ES-I3 (cell line): ENCODE measurements around the gene HECTD2.
"Not testable (repeated sequence)": the region's sequence is repeated elsewhere in the genome, so short reads cannot be mapped to it uniquely, and the experiment has no call there.

Source experiments
- H3K36me3 ChIP-seq: 2 replicates; pipeline ENCODE4 v1.6.1; 2013; ENCODE audit warnings: mild to moderate bottlenecking, low read length, control low read depth, moderate library complexity; ENCODE audit not compliant: insufficient read depth
- H3K4me1 ChIP-seq: 2 replicates; pipeline ENCODE4 v1.6.1; 2013; ENCODE audit warnings: mild to moderate bottlenecking, control low read depth, low read length; ENCODE audit not compliant: insufficient read depth
- H3K9ac ChIP-seq: 2 replicates; pipeline ENCODE4 v1.6.1; 2013; ENCODE audit warnings: low read depth, mild to moderate bottlenecking, low read length, moderate library complexity
- H3K9me3 ChIP-seq: 2 replicates; pipeline ENCODE4 v1.6.1; 2013; ENCODE audit warnings: mild to moderate bottlenecking, low read length, moderate library complexity; ENCODE audit not compliant: control insufficient read depth, insufficient read depth

HECTD2 gene

DNA sequence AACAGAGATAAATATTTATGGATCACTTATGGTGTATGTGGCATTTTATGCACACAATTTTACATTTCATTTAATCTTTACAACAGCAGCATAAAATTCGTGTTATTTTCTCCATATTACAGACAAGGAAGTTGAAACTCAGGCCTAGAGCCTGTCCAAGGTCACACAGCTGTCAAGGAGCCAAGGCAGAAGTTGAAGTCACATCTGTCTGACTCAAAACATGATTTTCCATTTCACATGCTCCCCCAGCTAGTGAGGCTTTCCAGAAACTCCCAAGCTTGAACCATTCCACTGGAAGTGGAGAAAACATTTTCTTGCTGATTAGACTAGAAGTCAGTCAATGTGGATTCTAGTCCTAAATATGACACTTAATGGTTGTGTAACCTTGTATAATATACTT is 110.5 kb downstream of the HECTD2 start:
- H3K4me1 ChIP-seq, result no peaks in the 10 kb centered on the region
- H3K9me3 ChIP-seq, result peaks cover 2% of the 10 kb centered on the region; the same call in 1 of the 2 replicates

DNA sequence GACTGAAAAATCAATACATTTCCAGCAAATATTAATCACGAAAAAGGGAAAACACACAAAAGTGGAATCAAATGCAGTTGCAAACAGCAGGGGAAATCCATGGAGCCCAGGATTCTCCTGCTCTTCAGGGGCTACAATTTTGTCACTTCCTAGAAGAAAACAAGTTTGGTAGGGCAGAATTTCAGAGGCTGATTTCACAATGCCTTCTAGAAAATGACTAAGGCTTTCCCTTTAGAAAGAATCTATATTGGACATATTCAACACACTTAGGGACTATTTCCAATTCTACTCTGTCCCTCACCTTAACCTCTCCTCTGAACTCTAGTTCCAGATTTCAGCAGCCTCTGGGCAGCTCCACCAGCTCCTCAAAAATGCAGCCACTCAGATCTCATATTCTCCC is 111.3 kb downstream of the HECTD2 start:
- Histone ChIP-seq H3K4me1 (no peaks in the 10 kb centered on the region), H3K9ac (no peak overlapping the region)

More for the DNA sequence above, 110.5 kb downstream of the HECTD2 start:
- Histone ChIP-seq H3K36me3 (no peaks in the 10 kb centered on the region), H3K9ac (no peak overlapping the region)

DNA sequence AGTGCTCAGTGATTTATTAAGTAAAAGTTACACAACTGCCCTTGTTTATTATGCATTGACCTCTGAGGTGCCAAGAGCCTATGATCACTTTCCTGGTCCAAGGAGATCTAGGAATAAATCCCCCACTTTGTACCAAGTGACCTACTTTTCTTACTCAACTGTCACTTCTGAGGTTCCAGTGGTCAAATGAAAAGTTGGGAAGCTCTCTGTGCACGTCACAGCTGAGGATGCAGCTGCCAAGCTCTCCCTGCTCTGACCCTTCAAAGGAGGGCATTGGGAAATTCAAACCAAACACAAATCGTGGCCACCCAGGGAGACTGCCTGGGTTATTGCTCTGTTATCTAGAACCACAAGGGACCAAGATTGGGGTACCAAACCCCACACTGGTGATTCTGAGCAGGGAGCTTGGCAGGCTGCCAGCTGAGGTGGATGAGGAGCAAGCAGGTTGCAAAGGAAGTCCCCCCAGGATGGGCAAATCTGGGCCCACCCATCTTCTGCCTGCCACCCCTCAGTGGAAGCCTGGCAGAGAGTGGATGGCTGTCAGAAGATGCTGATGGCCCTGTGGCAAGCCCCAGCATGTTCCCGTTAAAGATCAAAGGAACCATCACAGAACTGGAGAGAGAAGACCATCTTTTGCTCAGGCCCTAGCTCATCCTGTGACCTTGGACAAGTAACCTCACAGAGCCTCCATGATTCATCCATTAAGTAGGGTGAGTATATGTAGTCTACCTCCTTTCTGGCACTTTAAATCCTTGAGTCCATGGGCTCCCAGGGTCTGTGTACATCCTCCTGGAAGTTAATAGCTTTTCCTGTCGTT is 116.0 kb downstream of the HECTD2 start:
- Histone ChIP-seq H3K36me3 (no peaks in the 10 kb centered on the region), H3K4me1 (no peaks in the 10 kb centered on the region)

More for the DNA sequence above, 111.3 kb downstream of the HECTD2 start:
- H3K9me3 ChIP-seq, result peaks cover 2% of the 10 kb centered on the region; the same call in 1 of the 2 replicates
- H3K36me3 ChIP-seq, result no peaks in the 10 kb centered on the region

DNA sequence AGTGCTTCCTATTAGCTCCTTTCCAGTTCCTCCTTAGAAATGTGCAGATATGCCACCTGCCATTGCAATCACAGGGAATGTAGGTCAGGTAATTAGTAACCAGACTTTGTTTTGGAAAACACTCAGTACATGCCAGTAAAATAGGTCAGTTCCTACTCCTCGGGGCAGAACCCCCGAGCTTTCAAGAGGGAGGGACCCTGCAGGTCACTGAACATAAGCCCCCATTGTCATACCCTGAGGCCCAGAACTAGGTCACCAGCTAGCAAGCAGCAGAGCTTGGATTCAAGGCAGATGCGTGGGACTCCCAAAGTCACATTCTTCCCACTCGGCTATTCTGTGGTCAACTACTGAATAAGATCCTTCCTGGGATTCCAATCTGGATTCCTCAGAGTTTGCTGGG is 117.9 kb downstream of the HECTD2 start:
- Histone ChIP-seq H3K4me1 (no peaks in the 10 kb centered on the region), H3K36me3 (no peaks in the 10 kb centered on the region), H3K9me3 (no peaks in the 10 kb centered on the region), H3K9ac (no peak overlapping the region)

More for the DNA sequence above, 116.0 kb downstream of the HECTD2 start:
- H3K9ac ChIP-seq, result no peak overlapping the region
- H3K9me3 ChIP-seq, result no peaks in the 10 kb centered on the region

DNA sequence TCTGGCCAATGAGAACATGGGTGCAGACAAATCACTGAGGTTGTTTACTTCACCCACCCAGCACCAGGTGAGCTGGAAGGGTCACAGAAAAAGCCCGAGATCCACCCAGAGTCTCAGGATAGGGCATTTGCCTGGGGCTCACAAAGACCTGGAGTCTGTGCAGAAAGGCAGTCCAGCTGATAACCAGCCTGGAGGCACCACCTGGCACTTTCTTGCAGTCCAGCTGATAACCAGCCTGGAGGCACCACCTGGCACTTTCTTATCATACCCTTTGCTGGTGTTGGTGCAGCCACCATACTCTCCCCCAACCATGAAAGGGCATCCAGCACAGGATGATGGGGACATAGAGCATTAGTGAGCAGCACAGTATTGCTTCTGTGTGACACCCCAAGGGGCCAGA is 118.6 kb downstream of the HECTD2 start:
- H3K4me1 ChIP-seq, result no peaks in the 10 kb centered on the region
- no peak overlapping the region for H3K9ac ChIP-seq
- H3K36me3 ChIP-seq, result no peaks in the 10 kb centered on the region
- no peaks in the 10 kb centered on the region for H3K9me3 ChIP-seq

DNA sequence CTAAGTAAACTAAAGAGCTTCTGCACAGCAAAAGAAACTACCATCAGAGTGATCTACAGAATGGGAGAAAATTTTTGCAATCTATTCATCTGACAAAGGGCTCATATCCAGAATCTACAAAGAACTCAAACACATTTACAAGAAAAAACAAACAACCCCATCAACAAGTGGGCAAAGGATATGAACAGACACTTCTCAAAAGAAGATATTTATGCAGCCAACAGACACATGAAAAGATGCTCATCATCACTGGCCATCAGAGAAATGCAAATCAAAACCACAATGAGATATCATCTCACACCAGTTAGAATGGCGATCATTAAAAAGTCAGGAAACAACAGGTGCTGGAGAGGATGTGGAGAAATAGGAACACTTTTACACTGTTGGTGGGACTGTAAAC is 124.6 kb downstream of the HECTD2 start:
- not testable (repeated sequence) for H3K9ac ChIP-seq

DNA sequence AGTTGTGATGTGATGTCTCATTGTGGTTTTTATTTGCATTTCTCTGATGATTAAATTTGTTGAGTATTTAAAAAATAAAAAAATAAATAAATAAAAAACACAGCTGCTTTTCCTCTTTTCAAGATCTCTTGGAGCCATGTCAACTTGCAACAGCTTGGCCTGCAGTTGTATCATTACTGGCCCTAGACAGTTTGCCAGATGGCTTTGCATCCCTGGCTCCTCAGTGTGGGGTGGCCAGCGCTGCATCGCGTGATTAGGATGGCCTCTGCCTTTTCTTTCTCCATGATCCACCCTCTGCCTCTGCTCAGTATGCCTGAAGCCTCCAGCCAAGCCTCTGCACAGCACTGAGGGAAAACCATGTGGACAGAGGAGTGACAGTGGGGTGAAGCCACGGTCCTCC is 126.0 kb downstream of the HECTD2 start:
- no peaks in the 10 kb centered on the region for H3K4me1 ChIP-seq
- no peak overlapping the region for H3K9ac ChIP-seq
- no peaks in the 10 kb centered on the region for H3K36me3 ChIP-seq
- H3K9me3 ChIP-seq, result no peaks in the 10 kb centered on the region

More for the DNA sequence above, 124.6 kb downstream of the HECTD2 start:
- H3K9me3 ChIP-seq, H3K4me1 ChIP-seq, H3K36me3 ChIP-seq: not testable (repeated sequence)

DNA sequence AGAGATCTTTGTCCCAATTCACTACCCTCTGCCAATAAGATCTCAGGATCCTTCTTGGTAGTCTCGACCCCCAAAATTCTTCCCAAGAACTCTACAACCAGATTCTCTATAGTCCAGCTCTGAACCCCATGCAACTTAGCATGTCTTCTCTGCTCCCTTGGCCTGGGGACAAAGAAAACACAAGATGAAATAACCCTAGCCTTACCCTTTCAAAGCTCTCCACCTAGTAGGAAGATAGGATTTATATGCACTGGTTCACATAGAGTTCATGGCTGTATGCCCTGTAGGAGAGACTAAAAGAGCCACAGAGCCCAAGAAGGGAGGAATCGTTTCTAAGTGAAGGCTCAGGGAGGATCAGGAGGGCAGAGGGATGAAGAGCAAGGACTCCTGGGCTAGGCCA is 126.6 kb downstream of the HECTD2 start:
- H3K4me1 ChIP-seq, result no peaks in the 10 kb centered on the region
- no peaks in the 10 kb centered on the region for H3K9me3 ChIP-seq
- no peaks in the 10 kb centered on the region for H3K36me3 ChIP-seq
- no peak overlapping the region for H3K9ac ChIP-seq

DNA sequence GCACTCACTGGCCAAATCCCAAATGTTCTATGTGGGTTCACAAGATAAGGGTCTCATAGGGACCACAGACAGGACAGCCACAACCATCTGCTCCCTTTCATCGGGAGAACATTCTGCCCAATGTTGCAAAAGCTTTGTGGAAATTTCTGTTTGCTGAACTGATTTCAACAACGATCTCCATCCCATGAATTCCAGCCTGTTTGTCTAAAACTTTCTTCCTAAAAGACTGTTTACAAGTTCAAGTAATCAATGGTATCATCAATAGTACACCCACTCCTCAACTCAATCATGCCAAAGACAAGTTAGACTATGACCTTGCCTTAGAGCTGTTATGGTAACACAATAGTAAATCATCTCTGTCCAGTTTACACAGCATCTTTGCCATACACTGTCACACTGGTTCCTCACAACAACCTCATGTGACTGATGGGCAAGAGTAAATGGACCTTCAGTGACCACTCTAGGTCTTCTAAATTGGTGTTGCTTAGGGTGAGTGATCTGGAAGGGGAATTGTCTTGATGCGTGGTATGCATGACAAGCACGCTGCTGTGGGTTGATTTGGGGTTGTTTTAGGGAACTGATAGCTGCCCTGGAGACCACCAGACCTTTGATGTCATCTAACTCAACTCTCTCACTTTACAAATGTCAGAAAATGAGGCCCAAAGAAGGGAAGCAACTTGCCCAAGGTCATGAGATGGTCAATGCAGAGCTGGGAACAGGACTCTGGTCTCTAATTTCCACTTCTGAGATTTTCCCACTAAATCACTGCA is 127.7 kb downstream of the HECTD2 start:
- Histone ChIP-seq H3K36me3 (no peaks in the 10 kb centered on the region), H3K4me1 (no peaks in the 10 kb centered on the region), H3K9ac (no peak overlapping the region)

DNA sequence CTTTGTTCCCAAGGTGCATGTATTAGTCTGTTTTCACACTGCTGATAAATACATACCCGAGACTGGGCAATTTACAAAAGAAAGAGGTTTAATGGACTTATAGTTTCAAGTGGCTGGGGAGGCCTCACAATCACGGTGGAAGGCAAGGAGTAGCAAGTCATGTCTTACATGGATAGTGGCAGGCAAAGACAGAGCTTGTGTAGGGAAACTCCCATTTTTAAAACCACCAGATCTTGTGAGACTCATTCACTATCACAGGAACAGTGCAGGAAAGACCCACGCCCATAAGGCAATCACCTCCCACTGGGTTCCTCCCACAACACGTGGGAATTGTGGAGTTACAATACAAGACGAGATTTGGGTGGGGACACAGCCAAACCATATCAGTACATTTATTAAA is 129.8 kb downstream of the HECTD2 start:
- no peaks in the 10 kb centered on the region for H3K36me3 ChIP-seq

More for the DNA sequence above, 127.7 kb downstream of the HECTD2 start:
- H3K9me3 ChIP-seq, result no peaks in the 10 kb centered on the region

DNA sequence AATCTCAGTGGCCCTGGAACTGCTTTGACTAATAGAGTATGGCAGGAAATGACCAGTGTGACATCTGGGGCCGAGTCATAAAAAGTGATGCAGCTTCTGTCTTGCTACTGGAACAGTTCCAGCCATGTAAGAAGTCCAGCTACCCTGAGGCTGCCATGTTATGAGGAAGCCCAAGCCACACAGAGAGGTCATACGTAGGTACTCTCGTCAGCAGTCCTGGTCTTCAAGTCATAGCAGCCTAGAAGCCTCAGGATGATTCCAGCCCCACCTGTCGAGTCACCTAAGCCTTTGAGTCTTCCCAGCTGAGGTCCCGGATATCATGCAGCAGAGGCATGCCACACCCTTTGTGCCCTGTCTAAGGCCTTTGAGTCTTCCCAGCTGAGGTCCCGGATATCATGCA is 130.6 kb downstream of the HECTD2 start:
- Histone ChIP-seq H3K9me3 (no peaks in the 10 kb centered on the region), H3K36me3 (no peaks in the 10 kb centered on the region), H3K4me1 (no peaks in the 10 kb centered on the region), H3K9ac (no peak overlapping the region)

More for the DNA sequence above, 129.8 kb downstream of the HECTD2 start:
- H3K4me1 ChIP-seq, result no peaks in the 10 kb centered on the region
- H3K9me3 ChIP-seq, result no peaks in the 10 kb centered on the region
- no peak overlapping the region for H3K9ac ChIP-seq

DNA sequence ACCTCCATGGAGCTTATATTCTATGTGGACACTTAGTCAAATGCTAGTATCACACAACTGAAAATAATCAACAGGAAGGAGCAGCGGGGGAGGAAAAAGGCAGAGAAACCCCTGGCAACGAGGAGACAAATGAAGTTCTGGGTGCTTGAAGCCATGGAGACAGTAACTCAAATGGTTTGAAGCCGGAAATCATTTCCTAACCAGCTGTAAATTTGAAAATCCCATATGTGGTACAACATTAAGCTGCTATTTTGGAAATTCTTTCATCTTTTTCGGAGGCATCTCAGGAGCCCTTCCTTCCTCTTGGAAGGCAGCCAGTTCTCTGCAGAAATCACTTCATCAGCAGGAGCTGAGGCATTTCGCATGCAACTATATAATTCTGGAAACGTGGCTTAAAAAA is 131.3 kb downstream of the HECTD2 start:
- Histone ChIP-seq H3K36me3 (no peaks in the 10 kb centered on the region), H3K9me3 (no peaks in the 10 kb centered on the region), H3K9ac (no peak overlapping the region), H3K4me1 (no peaks in the 10 kb centered on the region)

DNA sequence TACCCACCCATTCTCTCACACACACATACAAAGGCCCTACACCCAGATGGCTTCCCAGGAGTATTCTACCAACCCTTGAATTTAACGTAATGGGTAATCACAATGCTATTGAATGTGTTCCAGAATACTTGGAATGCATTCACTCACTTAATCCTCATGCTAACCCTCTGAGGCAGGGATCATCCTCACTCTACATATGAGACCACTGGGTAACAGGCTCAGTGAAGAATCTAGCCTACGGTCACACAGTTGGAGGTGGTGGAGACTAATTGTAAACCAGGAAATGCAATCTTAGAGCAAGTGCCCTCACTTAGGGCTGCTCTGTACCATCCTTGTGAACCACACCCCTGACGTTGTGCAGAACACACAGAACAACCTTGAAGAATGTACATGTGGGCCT is 135.2 kb downstream of the HECTD2 start:
- H3K9me3 ChIP-seq, result no peaks in the 10 kb centered on the region

DNA sequence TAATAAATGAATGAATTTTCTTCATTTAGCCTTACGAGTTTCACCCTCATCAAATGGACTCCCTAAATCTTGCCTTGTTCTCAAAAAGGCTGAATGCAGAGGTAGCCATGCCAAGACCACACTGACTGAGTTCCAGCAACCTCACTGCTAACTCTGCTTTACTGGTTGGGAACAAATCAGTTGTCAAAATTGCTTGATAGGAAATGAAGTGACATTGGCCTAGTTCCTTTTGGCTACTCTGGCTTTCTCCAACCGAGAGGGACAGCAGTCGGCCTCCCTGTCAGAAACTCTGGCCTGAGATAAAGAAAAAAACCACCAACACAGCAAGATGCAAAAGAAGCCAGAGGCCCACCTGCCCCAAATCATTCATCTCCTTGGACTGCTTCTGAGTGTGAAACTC is 135.7 kb downstream of the HECTD2 start:
- Histone ChIP-seq H3K9me3 (no peaks in the 10 kb centered on the region), H3K9ac (no peak overlapping the region), H3K36me3 (no peaks in the 10 kb centered on the region), H3K4me1 (no peaks in the 10 kb centered on the region)

More for the DNA sequence above, 135.2 kb downstream of the HECTD2 start:
- H3K36me3 ChIP-seq, result no peaks in the 10 kb centered on the region
- no peak overlapping the region for H3K9ac ChIP-seq
- no peaks in the 10 kb centered on the region for H3K4me1 ChIP-seq

DNA sequence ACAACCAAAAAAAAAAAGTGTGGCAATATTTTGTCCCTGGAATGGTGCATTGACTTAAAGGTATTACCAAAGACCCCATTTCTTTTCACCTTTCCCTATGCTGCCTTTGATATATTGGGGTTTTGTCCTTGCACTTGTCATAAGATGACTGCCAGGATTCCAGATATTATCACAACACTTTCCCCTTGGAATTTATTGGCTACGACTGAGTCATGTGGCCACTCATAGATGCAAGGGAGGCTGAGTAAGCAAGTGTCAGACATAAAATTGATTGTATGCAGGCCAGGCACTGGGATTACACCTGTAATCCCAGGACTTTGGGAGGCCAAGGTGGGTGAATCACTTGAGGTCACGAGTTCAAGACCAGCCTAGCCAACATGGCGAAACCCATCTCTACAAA is 139.1 kb downstream of the HECTD2 start:
- H3K36me3 ChIP-seq, result no peaks in the 10 kb centered on the region
- no peaks in the 10 kb centered on the region for H3K4me1 ChIP-seq
- H3K9me3 ChIP-seq, result no peaks in the 10 kb centered on the region
- H3K9ac ChIP-seq, result no peak overlapping the region
